Colonic mucosa (tissue), 4 donors: ENCODE measurements around the gene PCDHB7. TPM values are rescaled to one million over a fixed set of nuclear protein-coding genes. Genes with fewer than 3 reads are reported as not detected.
"Not testable (repeated sequence)": the region's sequence is repeated elsewhere in the genome, so short reads cannot be mapped to it uniquely, and the experiment has no call there.

Source experiments
- DNase-seq: peaks from one replicate; pipeline ENCODE4 v3.0.0-alpha.2; 2020
- H3K27ac ChIP-seq: fragments of 200-600 bp; one replicate; pipeline ENCODE4 v1.8.0; 2021
- H3K27me3 ChIP-seq: fragments of 200-600 bp; one replicate; pipeline ENCODE4 v1.8.0; 2021
- H3K36me3 ChIP-seq: fragments of 200-600 bp; one replicate; pipeline ENCODE4 v1.8.0; 2021
- H3K4me1 ChIP-seq: fragments of 200-600 bp; one replicate; pipeline ENCODE4 v1.8.0; 2021; ENCODE audit warnings: mild to moderate bottlenecking
- H3K4me3 ChIP-seq: fragments of 200-600 bp; one replicate; pipeline ENCODE4 v1.8.0; 2021
- H3K9ac ChIP-seq, 2 donors: one replicate each; pipeline ENCODE4 v1.7.0; 2013; ENCODE audit warnings: control low read depth in 2 of 2, low read depth in 2 of 2, low read length in 2 of 2
- H3K9me3 ChIP-seq: fragments of 200-600 bp; one replicate; pipeline ENCODE4 v1.8.0; 2021
- intact Hi-C: fragments of 100-400 bp; cut with DNase I; formaldehyde crosslinking; loops from one replicate; pipeline ENCODE4 v1.14.1; 2022
- total RNA-seq, 2 donors: library from RNA; stranded (reverse); fragmentation: NEBNext Ultra II Directional in 1 of 2; extraction: Animal tissue kit (Norgen Biotek cat#: 25700) in 1 of 2; gene quantifications; one replicate each; pipeline ENCODE4 v1.2.1, GENCODE V29; 2021
- TF ChIP-seq, protein P1 (sequence below): fragments of 200-600 bp; IDR thresholded peaks from one replicate; pipeline ENCODE4 v1.8.0; 2022; ENCODE audit warnings: antibody characterized with exemption, mild to moderate bottlenecking
- donor health status: healthy.
- donor health status: DM: no; HTN: no; CAD: no.
- donor health status: DM: no; HTN: no; CAD: no.

PCDHB7 gene
- total RNA-seq, 2 donors from 2014 or later = 0.15 to 0.40 TPM

GRCh38 chr5:141149812-141150211, 22.6 kb upstream of the PCDHB7 start, which contains the start of gene PCDHB6:
Gene PCDHB6 (plus strand): TSS chr5:141150057. CDS start chr5:141150258, 201 bp downstream.
- no peaks in the 10 kb centered on the region for H3K27me3 ChIP-seq
- H3K36me3 ChIP-seq = no peaks in the 10 kb centered on the region
- no peaks in the 10 kb centered on the region for H3K9me3 ChIP-seq
- no peaks in the 10 kb centered on the region for H3K4me1 ChIP-seq
- H3K4me3 ChIP-seq = no peak within 1 kb of the TSS
- intact Hi-C loops = no loop called here
- DNase-seq = no peak
- H3K27ac ChIP-seq = no peak within 1 kb of the TSS
- no peak within 1 kb of the TSS for H3K9ac ChIP-seq
- TF ChIP-seq, protein P1, sequence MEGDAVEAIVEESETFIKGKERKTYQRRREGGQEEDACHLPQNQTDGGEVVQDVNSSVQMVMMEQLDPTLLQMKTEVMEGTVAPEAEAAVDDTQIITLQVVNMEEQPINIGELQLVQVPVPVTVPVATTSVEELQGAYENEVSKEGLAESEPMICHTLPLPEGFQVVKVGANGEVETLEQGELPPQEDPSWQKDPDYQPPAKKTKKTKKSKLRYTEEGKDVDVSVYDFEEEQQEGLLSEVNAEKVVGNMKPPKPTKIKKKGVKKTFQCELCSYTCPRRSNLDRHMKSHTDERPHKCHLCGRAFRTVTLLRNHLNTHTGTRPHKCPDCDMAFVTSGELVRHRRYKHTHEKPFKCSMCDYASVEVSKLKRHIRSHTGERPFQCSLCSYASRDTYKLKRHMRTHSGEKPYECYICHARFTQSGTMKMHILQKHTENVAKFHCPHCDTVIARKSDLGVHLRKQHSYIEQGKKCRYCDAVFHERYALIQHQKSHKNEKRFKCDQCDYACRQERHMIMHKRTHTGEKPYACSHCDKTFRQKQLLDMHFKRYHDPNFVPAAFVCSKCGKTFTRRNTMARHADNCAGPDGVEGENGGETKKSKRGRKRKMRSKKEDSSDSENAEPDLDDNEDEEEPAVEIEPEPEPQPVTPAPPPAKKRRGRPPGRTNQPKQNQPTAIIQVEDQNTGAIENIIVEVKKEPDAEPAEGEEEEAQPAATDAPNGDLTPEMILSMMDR = no peak

DNA sequence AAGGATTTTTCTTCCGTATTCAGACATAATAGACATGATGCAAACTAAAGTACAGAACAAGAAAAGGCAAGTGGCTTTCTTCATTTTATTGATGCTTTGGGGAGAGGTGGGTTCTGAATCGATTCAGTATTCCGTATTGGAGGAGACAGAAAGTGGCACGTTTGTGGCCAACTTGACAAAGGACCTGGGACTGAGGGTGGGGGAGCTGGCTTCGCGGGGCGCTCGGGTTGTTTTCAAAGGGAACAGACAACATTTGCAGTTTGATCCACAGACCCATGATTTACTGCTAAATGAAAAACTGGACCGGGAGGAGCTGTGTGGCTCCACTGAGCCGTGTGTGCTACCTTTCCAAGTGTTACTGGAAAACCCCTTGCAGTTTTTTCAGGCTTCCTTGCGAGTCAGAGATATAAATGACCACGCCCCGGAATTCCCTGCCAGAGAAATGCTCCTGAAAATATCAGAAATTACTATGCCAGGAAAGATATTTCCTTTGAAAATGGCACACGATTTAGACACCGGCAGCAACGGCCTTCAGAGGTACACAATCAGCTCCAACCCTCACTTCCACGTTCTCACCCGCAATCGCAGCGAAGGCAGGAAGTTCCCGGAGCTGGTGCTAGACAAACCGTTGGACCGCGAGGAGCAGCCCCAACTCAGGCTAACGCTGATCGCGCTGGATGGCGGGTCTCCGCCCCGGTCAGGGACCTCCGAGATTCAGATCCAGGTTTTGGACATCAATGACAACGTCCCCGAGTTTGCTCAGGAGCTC, 22.0 kb upstream of the PCDHB7 start:
- Histone ChIP-seq H3K9me3 (no peaks in the 10 kb centered on the region), H3K36me3 (no peaks in the 10 kb centered on the region), H3K4me3 (no peak overlapping the region)

DNA sequence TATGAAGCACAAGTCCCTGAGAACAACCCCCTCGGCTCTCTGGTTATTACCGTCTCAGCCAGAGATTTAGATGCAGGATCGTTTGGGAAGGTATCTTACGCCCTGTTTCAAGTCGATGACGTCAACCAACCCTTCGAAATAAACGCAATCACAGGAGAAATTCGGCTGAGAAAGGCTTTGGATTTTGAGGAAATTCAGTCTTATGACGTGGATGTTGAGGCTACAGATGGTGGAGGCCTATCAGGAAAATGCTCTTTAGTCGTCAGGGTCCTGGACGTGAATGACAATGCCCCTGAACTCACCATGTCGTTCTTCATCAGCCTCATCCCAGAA, 21.5 kb upstream of the PCDHB7 start:
- no peaks in the 10 kb centered on the region for H3K27me3 ChIP-seq
- no peak overlapping the region for H3K4me3 ChIP-seq
- intact Hi-C loops = no loop called here
- no peak overlapping the region for H3K27ac ChIP-seq
- no peaks in the 10 kb centered on the region for H3K36me3 ChIP-seq
- TF ChIP-seq, protein P1 = no peak
- DNase-seq = no peak
- H3K9me3 ChIP-seq = no peaks in the 10 kb centered on the region
- H3K9ac ChIP-seq = no peak overlapping the region
- no peaks in the 10 kb centered on the region for H3K4me1 ChIP-seq

More for the DNA sequence above, 22.0 kb upstream of the PCDHB7 start:
- no peaks in the 10 kb centered on the region for H3K27me3 ChIP-seq
- no peak overlapping the region for H3K27ac ChIP-seq
- no peak for DNase-seq
- intact Hi-C loops = no loop called here
- no peaks in the 10 kb centered on the region for H3K4me1 ChIP-seq
- no peak overlapping the region for H3K9ac ChIP-seq
- TF ChIP-seq, protein P1 = no peak

- H3K27ac ChIP-seq, H3K4me1 ChIP-seq, H3K36me3 ChIP-seq, H3K9me3 ChIP-seq, H3K4me3 ChIP-seq, intact Hi-C loops, DNase-seq, H3K27me3 ChIP-seq, H3K9ac ChIP-seq: not testable (repeated sequence)
These were observed 20.8 kb upstream of the PCDHB7 start for GRCh38 chr5:141151632-141152031.

DNA sequence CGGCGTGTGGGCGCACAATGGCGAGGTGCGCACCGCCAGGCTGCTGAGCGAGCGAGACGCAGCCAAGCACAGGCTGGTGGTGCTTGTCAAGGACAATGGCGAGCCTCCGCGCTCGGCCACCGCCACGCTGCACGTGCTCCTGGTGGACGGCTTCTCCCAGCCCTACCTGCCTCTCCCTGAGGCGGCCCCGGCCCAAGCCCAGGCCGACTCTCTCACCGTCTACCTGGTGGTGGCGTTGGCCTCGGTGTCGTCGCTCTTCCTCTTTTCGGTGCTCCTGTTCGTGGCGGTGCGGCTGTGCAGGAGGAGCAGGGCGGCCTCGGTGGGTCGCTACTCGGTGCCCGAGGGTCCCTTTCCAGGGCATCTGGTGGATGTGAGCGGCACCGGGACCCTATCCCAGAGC, 20.3 kb upstream of the PCDHB7 start:
- H3K27ac ChIP-seq, H3K4me1 ChIP-seq, H3K9ac ChIP-seq, intact Hi-C loops, H3K9me3 ChIP-seq, DNase-seq, H3K27me3 ChIP-seq, H3K36me3 ChIP-seq, H3K4me3 ChIP-seq: not testable (repeated sequence)

DNA sequence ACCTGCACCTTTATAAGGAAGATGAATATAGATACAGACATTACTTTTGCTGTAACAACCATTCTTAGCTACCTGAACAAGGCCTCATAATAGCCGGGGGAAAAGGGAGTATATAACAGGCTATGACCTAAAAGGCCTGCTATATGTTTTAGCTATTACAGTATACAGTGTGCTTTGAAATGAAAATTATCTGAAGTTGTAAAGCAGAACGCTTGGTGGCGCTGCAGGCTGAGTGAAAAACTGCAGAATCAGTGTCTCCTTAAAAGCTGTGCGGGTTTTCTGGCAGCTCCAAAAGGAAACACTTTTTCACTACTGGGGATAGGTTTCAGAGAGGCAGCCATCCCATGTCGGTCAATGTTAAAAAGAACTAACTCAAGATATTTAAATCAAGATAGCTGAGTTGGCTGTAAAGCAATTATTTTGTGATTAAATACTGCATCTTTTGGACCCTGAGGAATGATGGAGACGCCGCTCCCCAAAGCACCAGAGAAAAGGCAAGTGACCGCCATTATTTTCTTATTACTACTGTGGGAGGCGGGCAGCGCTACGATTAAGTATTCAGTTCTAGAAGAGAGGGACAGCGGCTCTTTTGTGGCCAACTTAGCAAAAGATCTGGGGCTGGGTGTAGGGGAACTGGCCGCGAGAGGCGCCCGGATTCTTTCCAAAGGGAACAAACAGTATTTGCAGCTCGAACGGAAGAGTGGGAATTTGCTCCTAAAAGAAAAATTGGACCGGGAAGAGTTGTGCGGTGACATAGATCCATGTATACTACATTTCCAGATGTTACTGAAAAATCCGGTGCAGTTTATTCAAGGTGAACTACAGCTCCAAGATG, 16.7 kb upstream of the PCDHB7 start:
- intact Hi-C loops = no loop called here
- Histone ChIP-seq H3K27ac (no peak overlapping the region), H3K27me3 (no peaks in the 10 kb centered on the region), H3K9me3 (no peaks in the 10 kb centered on the region), H3K36me3 (no peaks in the 10 kb centered on the region), H3K4me3 (no peak overlapping the region), H3K9ac (no peak overlapping the region), H3K4me1 (no peaks in the 10 kb centered on the region)
- TF ChIP-seq, protein P1 = no peak
- no peak for DNase-seq

- H3K4me3 ChIP-seq, H3K4me1 ChIP-seq, DNase-seq, H3K9ac ChIP-seq, H3K27ac ChIP-seq, H3K36me3 ChIP-seq, H3K9me3 ChIP-seq, H3K27me3 ChIP-seq, intact Hi-C loops: not testable (repeated sequence)
These were observed 15.1 kb upstream of the PCDHB7 start for GRCh38 chr5:141157356-141157755.

GRCh38 chr5:141157901-141158300, 14.5 kb upstream of the PCDHB7 start:
- H3K4me3 ChIP-seq, intact Hi-C loops, H3K27ac ChIP-seq, H3K36me3 ChIP-seq, H3K9ac ChIP-seq, H3K4me1 ChIP-seq, H3K9me3 ChIP-seq, H3K27me3 ChIP-seq, DNase-seq: not testable (repeated sequence)

DNA sequence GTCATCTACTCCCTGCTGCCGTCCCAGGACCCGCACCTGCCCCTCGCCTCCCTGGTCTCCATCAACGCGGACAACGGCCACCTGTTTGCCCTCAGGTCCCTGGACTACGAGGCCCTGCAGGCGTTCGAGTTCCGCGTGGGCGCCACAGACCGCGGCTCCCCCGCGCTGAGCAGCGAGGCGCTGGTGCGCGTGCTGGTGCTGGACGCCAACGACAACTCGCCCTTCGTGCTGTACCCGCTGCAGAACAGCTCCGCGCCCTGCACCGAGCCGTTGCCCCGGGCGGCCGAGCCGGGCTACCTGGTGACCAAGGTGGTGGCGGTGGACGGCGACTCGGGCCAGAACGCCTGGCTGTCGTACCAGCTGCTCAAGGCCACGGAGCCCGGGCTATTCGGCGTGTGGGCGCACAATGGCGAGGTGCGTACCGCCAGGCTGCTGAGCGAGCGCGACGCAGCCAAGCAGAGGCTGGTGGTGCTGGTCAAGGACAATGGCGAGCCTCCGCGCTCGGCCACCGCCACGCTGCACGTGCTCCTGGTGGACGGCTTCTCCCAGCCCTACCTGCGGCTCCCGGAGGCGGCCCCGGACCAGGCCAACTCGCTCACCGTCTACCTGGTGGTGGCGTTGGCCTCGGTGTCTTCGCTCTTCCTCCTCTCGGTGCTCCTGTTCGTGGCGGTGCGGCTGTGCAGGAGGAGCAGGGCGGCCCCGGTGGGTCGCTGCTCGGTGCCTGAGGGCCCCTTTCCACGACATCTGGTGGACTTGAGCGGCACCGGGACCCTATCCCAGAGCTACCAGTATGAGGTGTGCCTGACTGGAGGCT, 2.1 kb downstream of the PCDHB7 start:
- H3K4me1 ChIP-seq, H3K4me3 ChIP-seq, H3K9ac ChIP-seq, H3K9me3 ChIP-seq, DNase-seq, H3K27ac ChIP-seq, intact Hi-C loops, H3K36me3 ChIP-seq, H3K27me3 ChIP-seq: not testable (repeated sequence)
